Left renal cortex interstitium (tissue), 4 donors: ENCODE data around the gene FBLN1. TPM values are rescaled to one million over a fixed set of nuclear protein-coding genes. Genes with fewer than 3 reads are reported as not detected.

ENCODE experiments used
- DNase-seq, 4 donors: peaks; one replicate each; pipeline ENCODE4 v3.0.0-alpha.2; 2013; ENCODE audit warnings: low read depth in 4 of 4, low spot score in 2 of 4, missing footprints in 1 of 4
- polyA plus RNA-seq, 4 donors: library from polyadenylated mRNA; unstranded; fragments of 120-200 nt; gene quantifications; one replicate each; pipeline ENCODE4 v1.2.1, GENCODE V29; 2013; ENCODE audit not compliant: insufficient read length in 4 of 4

The FBLN1 gene
- polyA plus RNA-seq, 4 donors: 98.6 to 176 (median 121) TPM

GRCh38 chr22:45562537-45563361 is 60.1 kb downstream of the FBLN1 start:
- DNase-seq: no peak

GRCh38 chr22:45563362-45564040 is 60.8 kb downstream of the FBLN1 start:
- DNase-seq: no peak

GRCh38 chr22:45564349-45565030 is 61.8 kb downstream of the FBLN1 start:
- DNase-seq: no peak

GRCh38 chr22:45565171-45565570 is 62.5 kb downstream of the FBLN1 start:
- no peak for DNase-seq

- no peak for DNase-seq
These were observed 63.3 kb downstream of the FBLN1 start for GRCh38 chr22:45565973-45566372.

GRCh38 chr22:45568213-45568612 is 65.5 kb downstream of the FBLN1 start:
- DNase-seq: no peak

DNA sequence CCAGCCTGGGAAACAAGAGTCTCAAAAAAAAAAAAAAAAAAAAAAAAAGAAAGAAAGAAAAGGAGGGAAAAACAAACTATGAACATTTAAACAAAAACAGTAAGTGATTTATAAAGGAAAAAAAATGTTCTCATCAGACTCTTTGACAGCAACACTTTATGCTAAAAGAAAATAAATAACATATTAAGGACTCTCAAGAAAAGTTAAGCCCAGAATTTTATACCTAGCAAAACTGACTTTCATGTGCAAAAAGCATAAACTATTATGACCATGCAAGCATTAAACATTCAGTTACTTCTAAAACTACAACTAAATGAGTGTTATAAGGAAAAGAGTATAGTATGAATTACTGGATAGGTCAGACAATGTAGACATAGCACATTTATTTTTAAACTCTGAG is 68.4 kb downstream of the FBLN1 start:
- DNase-seq: no peak

GRCh38 chr22:45572444-45572843 is 69.8 kb downstream of the FBLN1 start:
- no peak for DNase-seq

- no peak for DNase-seq
These were observed 71.5 kb downstream of the FBLN1 start for GRCh38 chr22:45574069-45574703.

DNA sequence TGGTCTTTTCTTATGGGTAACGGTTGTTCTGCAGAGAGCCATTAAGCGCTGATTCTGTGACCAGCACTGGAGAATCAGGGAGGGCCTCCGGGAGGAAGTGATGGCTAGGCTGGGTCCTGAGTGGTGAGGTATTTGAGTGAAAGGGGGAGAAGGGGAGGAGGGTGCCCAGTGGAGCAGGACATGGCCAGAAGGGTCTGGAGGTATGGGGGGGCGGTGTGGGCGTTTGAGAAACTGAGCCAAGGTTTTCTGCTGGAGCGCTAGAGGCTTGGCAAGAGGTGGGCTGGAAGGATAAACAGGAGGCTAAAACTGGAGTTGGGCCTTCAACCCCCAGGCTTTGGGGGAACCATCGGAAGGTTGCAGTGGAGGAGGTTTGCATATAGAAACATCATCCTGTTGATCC is 72.5 kb downstream of the FBLN1 start:
- DNase-seq: no peak

DNA sequence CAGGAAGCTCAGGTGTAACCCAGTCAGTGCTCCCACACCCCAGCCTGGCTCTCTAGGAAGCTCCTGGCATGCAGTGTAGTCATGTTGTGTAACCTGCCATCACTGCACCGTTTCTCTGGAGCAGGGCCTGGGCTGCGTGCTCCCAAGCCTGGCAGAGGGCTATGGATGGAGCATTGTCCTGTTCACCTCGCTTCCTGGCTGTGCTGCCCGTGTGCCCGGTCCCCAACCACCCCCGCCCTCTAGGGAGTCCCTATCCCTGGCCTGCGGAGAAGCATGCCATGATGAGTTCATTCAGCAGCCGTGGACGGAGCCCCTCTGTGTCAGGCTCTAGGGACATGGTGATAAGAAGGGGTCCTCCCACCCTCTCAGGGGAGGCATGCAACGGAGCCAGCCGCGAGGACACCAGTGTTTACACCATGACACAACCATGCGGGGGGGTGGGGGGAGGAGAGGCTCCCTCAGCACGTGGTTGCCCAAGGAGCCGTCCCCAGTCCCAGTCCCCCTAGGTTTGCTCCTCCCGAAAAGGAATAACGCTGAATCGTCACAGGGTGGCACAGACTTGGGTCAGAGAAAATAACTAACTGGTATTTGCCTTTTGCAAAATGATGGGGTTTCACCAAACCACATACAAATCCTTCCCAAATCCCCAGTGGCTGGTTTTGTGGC is 73.1 kb downstream of the FBLN1 start:
- no peak for DNase-seq

- DNase-seq: no peak
These were observed 73.6 kb downstream of the FBLN1 start for GRCh38 chr22:45576273-45576625.

GRCh38 chr22:45576730-45577464 is 74.2 kb downstream of the FBLN1 start:
- no peak for DNase-seq

DNA sequence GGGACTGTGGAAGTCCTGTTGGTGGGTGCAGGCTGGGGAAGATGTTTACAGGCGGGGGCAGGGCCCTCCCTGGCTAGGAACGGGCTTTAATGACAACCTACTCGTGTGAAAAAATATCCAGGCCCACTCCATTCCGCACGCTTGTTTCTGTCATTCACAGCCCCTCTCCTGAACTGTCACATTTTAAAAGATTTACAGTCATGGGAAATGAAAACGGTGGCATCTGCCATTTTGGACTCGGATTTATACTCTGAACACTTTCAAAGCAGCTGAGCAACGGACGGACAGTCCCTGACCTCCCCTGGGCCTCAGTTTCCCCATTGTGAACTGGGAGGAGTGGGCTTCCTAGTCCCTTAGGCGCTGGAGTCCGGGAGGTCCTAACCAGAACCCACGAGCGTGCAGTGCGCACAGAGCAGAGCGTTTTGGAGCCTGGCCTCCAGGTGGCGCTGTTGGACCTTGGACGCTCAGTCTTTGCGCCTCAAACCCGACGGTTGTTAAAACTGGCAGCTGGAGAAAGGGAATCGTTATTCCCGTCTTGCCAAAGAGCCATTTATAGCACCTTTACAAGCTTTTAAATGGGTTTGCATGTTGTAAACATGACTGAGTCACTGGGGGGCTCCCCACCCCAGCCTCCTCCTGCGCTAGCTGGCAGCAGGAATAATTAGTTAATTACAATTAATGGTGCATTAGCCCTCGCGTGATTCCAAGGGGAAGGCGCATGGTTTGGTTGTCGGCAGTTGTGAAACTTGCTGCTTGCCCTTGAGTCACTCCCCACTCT is 75.3 kb downstream of the FBLN1 start:
- DNase-seq: peak in 3 of 4 donors; percentile 61 to 82 (median 72)

DNA sequence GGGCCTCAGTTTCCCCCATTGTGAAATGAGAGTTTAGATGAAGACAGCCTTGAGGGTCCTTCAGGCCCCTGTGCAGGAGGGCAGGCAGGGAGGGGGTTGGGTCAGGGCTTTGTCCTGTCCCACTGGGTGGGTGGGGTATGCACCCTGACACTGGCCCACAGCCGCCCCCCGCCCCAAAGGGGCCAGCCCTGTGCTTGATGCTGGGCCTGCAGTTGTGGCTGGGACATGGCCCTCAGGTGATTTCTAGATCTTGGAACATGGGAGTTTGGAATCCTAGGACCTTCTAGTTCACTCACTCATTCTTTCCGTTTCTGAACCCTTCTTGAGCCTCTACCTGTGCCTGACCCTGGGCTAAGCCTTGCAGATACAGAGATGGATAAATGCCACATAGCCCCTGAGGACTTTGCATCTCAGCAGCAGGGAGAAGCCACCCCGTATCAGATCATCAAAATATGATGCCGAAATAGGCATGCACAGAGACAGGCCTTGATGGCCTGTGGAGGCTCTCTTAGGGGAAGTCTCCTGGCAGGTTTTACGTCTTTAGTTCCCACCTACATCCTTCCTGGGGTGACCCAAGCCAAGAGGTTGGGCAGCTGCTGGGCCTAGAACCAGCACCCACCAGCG is 76.0 kb downstream of the FBLN1 start:
- DNase-seq: no peak

DNA sequence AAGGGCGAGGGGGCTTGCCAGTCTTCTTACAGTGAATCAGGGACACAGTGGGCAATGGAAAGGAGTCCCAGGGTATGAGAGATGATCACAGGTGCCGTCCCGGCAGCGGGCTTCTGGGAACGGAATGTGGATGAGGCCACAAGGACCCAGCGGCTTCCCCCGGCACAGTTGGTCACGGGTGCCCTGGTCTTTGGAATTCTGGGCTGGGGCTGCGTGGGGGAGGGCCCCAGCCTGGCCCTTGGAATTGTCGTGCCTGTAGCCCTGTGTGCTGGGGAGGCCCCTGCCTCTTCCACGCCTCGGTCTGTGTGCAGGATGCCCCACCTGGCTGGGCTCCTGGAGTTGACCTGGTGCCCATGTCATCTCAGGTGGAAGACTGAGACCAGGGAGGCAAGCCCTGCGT is 76.6 kb downstream of the FBLN1 start:
- DNase-seq: no peak

GRCh38 chr22:45579806-45580725 is 77.4 kb downstream of the FBLN1 start:
- no peak for DNase-seq
